Stimulated activated naive CD8-positive, alpha-beta T cell treated with anti-CD3 and anti-CD28 coated beads, Interleukin-15, Interleukin-2, amounts not matched to agents 100 ng/mL and 50 ng/mL, for 24 hours (primary cell): ENCODE data around the gene MYRF.

ENCODE experiments used
- H3K27ac Mint-ChIP-seq: one replicate; pipeline ENCODE4 v1.8.0; 2021; ENCODE audit warnings: mild to moderate bottlenecking, mixed read lengths
- H3K27me3 Mint-ChIP-seq: one replicate; pipeline ENCODE4 v1.8.0; 2021; ENCODE audit warnings: mixed read lengths
- H3K36me3 Mint-ChIP-seq: one replicate; pipeline ENCODE4 v1.8.0; 2021; ENCODE audit warnings: low read depth, mixed read lengths
- H3K4me1 Mint-ChIP-seq: one replicate; pipeline ENCODE4 v1.8.0; 2021; ENCODE audit warnings: low read depth, mixed read lengths
- H3K4me3 Mint-ChIP-seq: one replicate; pipeline ENCODE4 v1.8.0; 2021; ENCODE audit warnings: mild to moderate bottlenecking, mixed read lengths
- H3K9me3 Mint-ChIP-seq: one replicate; pipeline ENCODE4 v1.8.0; 2021; ENCODE audit warnings: mixed read lengths

Gene MYRF

DNA sequence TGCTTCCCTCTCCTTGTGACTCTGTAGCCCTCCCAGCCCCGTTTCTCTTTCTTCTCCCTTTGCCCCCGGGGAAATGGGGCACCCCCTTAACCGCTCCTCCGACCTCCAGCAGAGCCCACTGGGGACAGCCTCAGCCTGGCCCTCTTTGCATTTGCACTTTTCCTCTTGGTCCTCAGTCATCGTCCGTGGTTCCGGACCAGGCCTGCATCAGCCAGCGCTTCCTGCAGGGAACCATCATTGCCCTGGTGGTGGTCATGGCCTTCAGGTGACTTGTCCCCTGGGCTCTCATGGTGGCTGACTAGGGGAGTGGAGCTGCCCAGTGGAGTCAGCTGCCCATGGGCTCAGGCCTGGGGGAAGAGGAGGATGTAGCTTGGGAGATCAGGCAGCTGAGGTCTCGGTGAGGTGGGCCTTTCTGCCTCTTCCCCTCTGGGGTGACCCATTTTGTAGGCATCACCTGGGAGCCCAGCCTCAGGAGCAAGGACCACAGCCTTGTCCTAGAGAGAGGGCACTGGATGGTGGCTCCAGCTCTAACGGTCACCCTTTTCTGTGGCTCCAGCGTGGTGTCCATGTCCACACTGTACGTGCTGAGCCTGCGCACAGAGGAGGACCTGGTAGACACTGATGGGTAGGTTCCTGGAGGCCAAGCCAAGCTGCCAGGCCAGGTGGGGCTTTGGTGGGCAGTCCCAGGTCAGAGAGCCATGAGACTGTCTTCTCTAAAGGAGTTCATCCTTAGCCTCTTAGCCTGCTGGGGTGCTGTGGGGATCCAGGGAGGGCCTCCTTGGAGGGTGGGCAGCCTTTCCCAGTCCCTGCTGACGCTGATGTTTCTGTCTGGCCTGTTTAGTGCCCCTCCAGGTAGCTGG, 27.5 kb downstream of the MYRF start:
- no peak overlapping the region for H3K27ac Mint-ChIP-seq
- no peaks in the 10 kb centered on the region for H3K36me3 Mint-ChIP-seq
- H3K4me1 Mint-ChIP-seq, result peaks cover 6% of the 10 kb centered on the region
- no peaks in the 10 kb centered on the region for H3K9me3 Mint-ChIP-seq
- peaks cover 10% of the 10 kb centered on the region for H3K27me3 Mint-ChIP-seq
- no peak overlapping the region for H3K4me3 Mint-ChIP-seq

DNA sequence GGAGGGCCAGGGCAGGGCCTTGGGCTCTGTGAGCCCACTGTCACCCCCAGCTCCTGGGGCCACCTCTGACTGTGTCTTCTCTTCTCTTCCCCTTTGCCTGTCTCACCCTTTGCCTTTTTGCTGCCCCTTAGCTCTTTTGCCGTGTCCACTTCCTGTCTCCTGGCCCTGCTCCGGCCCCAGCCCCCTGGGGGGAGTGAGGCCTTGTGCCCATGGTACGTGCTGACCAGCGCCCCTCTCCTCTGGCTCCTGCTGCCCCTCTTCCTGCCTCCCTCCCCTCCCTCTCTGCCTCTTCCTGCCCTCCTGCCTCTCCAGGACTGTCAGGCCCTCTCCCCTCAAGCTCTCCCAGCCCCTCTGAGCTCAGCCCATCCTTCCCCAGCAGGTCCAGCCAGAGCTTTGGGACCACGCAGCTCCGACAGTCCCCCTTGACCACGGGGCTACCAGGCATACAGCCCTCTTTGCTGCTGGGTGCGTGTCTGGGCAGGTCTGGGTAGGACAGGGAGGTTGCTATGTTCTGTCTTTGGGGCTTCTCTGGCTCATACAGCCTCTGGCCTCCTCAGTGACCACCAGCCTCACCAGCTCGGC, 28.2 kb downstream of the MYRF start:
- no peak overlapping the region for H3K27ac Mint-ChIP-seq

DNA sequence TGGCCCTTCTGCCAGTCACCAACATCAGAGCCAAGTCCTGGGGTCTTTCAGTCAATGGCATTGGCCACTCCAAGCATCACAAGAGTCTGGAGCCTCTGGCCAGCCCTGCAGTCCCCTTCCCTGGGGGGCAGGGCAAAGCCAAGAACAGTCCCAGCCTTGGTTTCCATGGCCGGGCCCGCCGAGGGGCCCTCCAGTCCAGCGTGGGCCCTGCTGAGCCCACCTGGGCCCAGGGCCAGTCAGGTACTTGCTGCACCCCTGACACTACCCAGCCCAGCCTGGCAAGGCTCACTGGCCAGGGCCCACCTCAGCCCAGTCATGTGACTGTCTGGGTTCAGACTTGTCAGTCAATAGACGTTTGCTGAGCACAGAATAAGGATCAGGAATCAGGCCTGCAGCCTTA, 29.1 kb downstream of the MYRF start:
- no peaks in the 10 kb centered on the region for H3K9me3 Mint-ChIP-seq
- peaks cover under 1% of the 10 kb centered on the region for H3K36me3 Mint-ChIP-seq
- H3K27ac Mint-ChIP-seq, result no peak overlapping the region
- H3K4me3 Mint-ChIP-seq, result no peak overlapping the region
- H3K27me3 Mint-ChIP-seq, result peaks cover 6% of the 10 kb centered on the region
- peaks cover 5% of the 10 kb centered on the region for H3K4me1 Mint-ChIP-seq

More for the DNA sequence above, 28.2 kb downstream of the MYRF start:
- Mint-ChIP-seq H3K9me3 (no peaks in the 10 kb centered on the region), H3K36me3 (no peaks in the 10 kb centered on the region), H3K4me1 (peaks cover 6% of the 10 kb centered on the region), H3K27me3 (peaks cover 10% of the 10 kb centered on the region), H3K4me3 (no peak overlapping the region)

DNA sequence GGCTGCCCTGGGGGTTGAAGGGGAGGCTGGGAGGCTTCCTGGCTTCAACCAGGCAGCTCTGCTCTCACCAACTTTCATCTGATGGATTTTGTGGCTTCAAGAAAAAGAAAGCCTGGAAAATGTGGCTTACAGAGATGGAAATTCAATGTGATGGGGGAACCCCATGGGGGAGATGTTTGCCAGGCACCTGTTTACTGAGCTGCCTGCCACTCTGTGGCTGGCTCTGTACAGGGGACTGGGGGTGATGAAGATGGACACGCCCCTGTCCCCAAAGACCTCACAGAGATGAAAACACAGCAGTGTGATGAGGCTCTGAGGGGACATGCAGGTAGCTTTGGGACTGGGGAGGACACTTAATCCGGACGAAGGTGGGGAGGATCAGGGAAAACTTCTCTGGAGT, 29.9 kb downstream of the MYRF start:
- Mint-ChIP-seq H3K27me3 (peaks cover 5% of the 10 kb centered on the region), H3K9me3 (no peaks in the 10 kb centered on the region), H3K4me3 (no peak overlapping the region), H3K36me3 (peaks cover 5% of the 10 kb centered on the region), H3K4me1 (peaks cover 3% of the 10 kb centered on the region), H3K27ac (no peak overlapping the region)

DNA sequence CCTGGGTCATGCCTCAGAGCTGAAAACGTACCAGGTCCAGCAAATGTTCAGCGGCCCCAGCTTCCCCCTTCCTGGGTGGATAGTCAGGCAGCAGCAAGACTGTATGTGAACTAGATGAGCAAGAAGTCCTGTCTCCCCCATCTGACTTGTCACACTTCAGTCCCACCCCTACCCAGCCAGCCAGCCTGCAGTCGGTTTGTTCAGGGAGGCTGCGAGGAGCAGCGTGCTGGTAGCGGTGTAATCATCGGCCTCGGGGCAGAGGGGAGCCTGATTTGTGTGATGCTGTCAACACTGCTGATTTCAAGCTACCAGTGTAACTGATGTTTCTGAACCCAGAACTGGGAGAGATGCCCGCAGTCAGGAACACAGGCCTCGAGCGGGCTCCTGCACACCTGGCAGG, 30.4 kb downstream of the MYRF start:
- H3K27me3 Mint-ChIP-seq, result peaks cover 5% of the 10 kb centered on the region
- no peak overlapping the region for H3K4me3 Mint-ChIP-seq
- peaks cover 5% of the 10 kb centered on the region for H3K36me3 Mint-ChIP-seq
- H3K9me3 Mint-ChIP-seq, result no peaks in the 10 kb centered on the region
- no peak overlapping the region for H3K27ac Mint-ChIP-seq
- peaks cover 3% of the 10 kb centered on the region for H3K4me1 Mint-ChIP-seq

DNA sequence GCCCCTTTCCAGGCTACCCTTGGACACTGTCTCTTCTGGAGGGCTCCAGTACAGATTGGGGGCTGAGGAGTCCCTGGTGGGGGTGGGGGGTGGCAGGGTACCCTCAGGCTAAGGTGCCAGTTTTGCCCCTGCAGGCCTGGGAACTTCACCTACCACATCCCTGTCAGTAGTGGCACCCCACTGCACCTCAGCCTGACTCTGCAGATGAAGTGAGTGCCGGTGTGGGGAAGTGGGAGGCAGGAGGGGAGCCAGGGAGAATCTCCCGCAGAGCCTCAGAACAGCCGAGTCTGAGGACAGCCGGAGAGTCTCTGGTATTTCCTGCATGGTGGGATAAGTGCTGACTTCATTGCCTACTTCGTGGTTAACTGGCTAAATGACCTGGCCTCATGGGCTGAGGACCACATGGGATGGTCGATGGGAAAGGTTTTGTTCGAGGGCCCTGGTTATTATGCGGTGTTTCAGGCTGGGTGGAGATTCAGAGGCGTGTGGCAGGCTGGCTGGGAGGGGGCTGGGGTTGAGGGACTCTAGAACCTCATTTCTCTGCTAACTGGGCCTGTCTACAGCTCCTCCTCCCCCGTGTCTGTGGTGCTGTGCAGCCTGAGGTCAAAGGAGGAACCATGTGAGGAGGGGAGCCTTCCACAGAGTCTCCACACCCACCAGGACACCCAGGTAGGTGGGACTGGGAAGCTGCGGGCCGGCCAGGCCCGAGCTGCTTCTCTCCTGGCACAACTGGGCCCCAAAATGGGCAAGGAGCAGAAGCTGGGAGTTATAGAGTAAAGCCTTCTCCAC, 31.5 kb downstream of the MYRF start:
- Mint-ChIP-seq H3K9me3 (no peaks in the 10 kb centered on the region), H3K27me3 (no peaks in the 10 kb centered on the region), H3K36me3 (peaks cover 14% of the 10 kb centered on the region), H3K27ac (no peak overlapping the region), H3K4me1 (no peaks in the 10 kb centered on the region), H3K4me3 (no peak overlapping the region)

DNA sequence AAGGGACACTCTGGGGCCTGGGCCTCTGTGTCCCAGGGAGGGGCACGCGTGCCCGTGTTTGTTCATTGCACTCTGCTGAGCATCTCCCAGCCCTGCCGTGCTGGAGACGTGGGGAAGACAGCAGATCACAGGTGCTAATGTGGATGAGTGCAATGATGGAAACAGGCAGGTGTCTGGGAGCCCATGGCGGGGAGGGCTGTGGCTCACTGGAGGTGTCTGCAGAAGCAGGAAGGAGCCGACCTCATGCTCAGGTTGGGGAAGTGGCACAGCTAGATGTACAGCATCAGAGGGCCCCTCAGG, 32.0 kb downstream of the MYRF start:
- H3K4me1 Mint-ChIP-seq, result no peaks in the 10 kb centered on the region
- H3K9me3 Mint-ChIP-seq, result no peaks in the 10 kb centered on the region
- peaks cover 19% of the 10 kb centered on the region for H3K36me3 Mint-ChIP-seq
- no peaks in the 10 kb centered on the region for H3K27me3 Mint-ChIP-seq
- H3K27ac Mint-ChIP-seq, result no peak overlapping the region
- no peak overlapping the region for H3K4me3 Mint-ChIP-seq

DNA sequence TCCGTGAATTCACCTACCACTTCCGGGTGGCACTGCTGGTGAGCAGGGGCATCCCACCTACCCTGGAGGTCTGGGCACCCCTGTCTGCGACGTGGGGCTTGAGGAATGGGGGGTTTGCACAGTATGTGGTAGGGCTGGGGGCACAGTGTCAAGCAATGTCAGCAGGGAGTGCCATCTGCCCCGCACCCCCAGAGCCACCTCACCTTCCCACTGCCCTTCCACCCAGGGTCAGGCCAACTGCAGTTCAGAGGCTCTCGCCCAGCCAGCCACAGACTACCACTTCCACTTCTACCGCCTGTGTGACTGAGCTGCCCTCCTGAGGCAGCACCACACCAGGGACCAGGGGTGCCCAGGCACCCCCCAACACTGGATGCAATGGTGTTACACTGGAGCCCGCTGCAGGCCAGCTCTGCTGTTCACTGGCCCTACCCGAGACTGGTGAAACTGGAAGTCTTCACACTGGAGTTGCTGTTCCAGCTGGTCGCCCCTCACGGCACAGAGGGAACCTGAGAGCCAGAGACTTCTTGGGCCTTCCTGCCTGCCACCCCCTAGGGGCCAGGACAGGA, 33.5 kb downstream of the MYRF start:
- no peaks in the 10 kb centered on the region for H3K9me3 Mint-ChIP-seq
- H3K27ac Mint-ChIP-seq, result no peak overlapping the region
- no peaks in the 10 kb centered on the region for H3K27me3 Mint-ChIP-seq
- no peak overlapping the region for H3K4me3 Mint-ChIP-seq
- H3K4me1 Mint-ChIP-seq, result peaks cover 8% of the 10 kb centered on the region
- H3K36me3 Mint-ChIP-seq, result peaks cover 32% of the 10 kb centered on the region

DNA sequence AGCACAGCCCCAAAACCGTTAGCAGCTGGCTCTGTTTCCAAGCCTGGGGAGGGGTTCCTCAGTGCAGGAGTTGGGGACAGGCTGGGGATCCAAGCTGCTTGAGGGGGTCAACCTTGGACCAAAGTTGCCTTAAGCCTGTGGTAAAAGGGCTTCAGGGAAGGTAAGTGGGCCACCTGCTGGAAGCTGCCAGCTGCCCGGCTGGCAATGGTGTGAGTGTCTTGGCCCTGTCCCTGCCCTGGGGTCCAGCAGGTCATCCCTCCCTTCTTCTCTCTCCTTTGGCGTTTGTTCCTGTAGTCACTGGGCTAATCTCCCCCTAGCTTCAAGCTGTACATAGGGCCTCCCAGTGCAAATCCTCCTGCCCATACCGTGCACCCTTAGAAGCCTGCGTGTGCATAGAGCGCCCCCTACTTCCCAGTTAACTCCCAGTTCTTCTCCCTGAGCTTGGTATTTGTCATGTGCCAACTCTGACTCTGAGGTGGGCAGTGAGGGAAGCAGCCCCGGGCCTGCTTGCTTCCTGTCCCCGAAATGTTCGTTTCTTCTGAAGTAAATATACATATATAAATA, 35.6 kb downstream of the MYRF start:
- Mint-ChIP-seq H3K4me3 (no peak overlapping the region), H3K9me3 (no peaks in the 10 kb centered on the region), H3K4me1 (peaks cover 16% of the 10 kb centered on the region), H3K36me3 (peaks cover 38% of the 10 kb centered on the region), H3K27ac (no peak overlapping the region), H3K27me3 (no peaks in the 10 kb centered on the region)

DNA sequence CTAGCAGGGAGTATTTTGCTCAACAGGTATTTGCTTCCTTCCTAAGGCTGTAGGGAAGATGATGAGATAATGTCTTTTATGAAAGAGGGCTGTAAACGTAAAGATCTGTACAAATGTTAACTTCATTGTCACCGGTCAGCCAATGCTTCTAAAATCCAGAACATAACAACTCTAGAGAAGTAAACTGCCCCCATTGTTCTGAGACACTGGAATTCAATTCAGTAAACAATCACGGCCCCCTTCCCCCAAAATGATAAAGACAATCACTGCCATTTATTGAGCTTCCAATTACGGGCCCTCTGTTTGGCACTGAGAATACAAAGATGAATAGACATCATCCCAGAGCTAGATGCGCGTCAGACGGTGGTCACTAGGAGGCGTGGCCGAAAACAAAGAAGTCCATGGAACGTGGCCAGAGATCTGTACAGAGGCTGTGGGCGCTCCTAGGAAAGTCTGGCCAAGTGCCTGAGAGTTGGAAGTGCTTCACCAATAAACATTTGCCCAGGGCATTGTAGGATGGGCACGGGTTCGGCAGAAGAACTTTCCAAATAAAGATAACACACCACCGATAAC, 39.4 kb downstream of the MYRF start:
- Mint-ChIP-seq H3K27me3 (no peaks in the 10 kb centered on the region), H3K4me3 (peak overlapping the region; percentile 92), H3K4me1 (peaks cover 47% of the 10 kb centered on the region), H3K36me3 (peaks cover 63% of the 10 kb centered on the region), H3K9me3 (no peaks in the 10 kb centered on the region), H3K27ac (peak overlapping the region; percentile 100)

DNA sequence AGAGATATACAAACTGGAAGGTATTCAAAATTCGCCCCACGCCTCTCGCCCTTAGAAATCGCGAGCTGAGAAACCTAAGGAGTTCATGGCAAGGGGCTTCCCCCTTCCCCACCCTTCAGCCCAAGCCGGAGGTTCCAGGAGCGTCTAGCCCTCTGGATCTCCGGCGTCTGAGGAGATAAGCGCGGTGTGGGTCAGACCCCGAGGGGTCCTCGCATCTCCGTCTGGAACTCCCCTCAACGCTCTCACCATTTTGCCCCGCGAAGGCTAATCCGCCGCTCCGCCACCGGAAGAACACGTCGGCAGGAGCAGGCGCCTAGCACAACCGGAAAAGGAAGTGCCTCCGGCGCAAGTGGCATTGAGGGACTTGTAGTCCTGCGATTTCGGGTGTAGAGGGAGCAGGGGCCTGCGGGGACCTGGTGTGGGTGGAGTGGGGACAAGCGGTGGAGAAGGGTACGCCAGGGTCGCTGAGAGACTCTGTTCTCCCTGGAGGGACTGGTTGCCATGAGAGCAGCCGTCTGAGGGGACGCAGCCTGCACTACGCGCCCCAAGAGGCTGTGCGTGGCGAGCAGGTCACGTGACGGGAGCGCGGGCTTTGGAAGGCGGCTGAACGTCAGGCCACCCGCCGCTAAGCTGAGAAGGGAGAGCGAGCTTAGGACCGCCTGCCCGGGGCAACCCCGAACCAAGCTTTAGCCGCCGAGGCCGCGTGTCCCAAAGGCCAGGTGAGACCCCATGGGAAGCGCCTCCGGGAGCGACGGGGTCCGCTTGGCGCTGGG, 40.1 kb downstream of the MYRF start, which contains the start of the genes FEN1 and TMEM258:
Gene FEN1, plus strand, starts transcription at position 602 of the 773 bp plus-strand sequence. CDS start 2,451 bp downstream, outside the sequence.
Gene TMEM258, minus strand, starts transcription at position 290 of the 773 bp plus-strand sequence. Its CDS starts 41 bp downstream, at position 249.
- H3K9me3 Mint-ChIP-seq, result no peaks in the 10 kb centered on the region
- no peaks in the 10 kb centered on the region for H3K27me3 Mint-ChIP-seq
- peak within 1 kb of the TSS; percentile 92 for H3K4me3 Mint-ChIP-seq
- H3K4me1 Mint-ChIP-seq, result peaks cover 50% of the 10 kb centered on the region
- peaks cover 67% of the 10 kb centered on the region for H3K36me3 Mint-ChIP-seq
- peak within 1 kb of the TSS; percentile 100 for H3K27ac Mint-ChIP-seq

DNA sequence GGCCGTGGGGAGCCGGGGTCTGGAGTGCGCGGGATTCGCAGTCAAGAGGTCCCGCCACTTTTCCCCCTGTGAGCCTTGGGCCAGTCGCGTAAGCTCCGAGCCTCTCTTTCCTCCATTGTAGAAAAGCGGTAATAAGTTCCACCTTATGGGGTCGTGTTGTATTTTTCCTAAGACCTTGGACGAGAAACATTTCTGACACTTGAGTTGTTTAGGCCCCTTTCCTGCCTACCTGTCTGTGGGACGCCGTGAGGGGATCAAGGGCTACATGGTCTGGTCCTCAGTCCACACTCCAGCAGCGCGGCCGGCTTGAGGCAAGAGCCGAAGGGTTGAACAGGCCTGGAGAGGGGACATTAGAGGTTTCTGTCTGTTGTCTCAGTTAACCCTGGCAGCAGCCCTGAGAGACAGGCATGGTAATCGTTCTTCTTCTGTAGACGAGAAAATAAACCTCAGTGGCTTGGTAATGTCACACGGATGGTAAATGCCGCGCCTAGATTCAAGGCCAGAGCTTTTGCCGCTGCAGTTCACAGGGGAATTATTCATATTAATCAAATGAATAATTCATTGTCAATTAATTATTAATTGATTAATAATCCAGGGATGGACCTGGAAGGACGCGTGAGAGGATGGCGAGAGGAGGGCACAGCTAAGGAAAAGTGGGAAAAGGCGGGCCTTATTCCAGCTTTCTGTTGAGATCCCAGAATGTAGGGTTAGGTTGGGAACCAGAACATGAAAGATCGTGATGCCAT, 40.8 kb downstream of the MYRF start:
- peak overlapping the region; percentile 92 for H3K4me3 Mint-ChIP-seq
- peaks cover 71% of the 10 kb centered on the region for H3K36me3 Mint-ChIP-seq
- peaks cover 50% of the 10 kb centered on the region for H3K4me1 Mint-ChIP-seq
- peak overlapping the region; percentile 100 for H3K27ac Mint-ChIP-seq
- H3K27me3 Mint-ChIP-seq, result no peaks in the 10 kb centered on the region
- H3K9me3 Mint-ChIP-seq, result no peaks in the 10 kb centered on the region

DNA sequence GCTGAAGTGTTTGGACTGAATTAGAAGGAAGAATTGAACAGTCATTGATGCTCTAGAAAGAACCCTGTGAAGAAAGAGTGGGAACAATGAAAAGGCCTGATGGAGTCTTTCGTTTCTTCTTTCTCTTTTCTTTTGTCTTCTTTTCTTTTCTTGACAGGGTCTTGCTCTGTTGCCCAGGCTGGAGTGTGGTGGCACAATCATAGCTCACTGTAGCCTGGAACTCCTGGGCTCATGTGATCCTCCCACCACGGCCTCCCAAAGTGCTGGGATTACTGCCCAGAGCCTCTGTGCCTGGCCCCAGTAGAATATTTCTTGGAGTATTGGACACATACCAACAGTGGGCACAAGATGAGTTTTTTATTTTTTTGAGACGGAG, 41.4 kb downstream of the MYRF start:
- Mint-ChIP-seq H3K4me3 (peak overlapping the region; percentile 92), H3K4me1 (peaks cover 52% of the 10 kb centered on the region), H3K27ac (peak overlapping the region; percentile 100), H3K9me3 (no peaks in the 10 kb centered on the region), H3K27me3 (no peaks in the 10 kb centered on the region), H3K36me3 (peaks cover 70% of the 10 kb centered on the region)
